ENCODE measurements around the gene IMPDH1. TPM values are rescaled to one million over a fixed set of nuclear protein-coding genes. Genes with fewer than 3 reads are reported as not detected.
A peak's percentile ranks its signal among the peaks of the same experiment; 100 is the strongest.

Gene IMPDH1
- total and polyA plus RNA-seq, 4 donors = 2.4 to 11.1 (median 5.2) TPM

DNA sequence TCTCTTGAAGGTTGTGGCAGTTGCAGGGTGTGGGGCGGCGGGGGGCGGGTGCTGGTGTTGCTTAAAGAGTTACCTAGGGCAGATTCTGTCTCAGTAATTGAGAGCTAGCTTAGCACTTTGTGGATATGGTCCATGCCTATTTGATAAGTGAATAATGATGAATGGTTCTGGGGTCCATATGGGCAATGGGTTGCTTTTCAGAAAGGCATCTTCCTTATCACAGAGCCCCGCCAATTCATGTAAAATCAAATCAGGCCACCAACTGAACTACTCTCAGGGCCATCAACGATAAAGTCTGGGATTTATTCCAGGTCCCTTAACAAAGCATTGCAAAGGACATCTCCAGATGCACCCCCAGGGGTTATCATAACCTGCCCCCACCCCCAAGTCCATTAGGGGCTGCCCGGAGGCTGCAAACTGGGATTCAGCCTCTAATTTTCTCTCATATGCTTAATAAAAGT lies 46.5 kb downstream of the IMPDH1 start:
- DNase-seq (ENCODE audit: low spot score) = no peak
- H3K27me3 ChIP-seq (ENCODE audit: control insufficient read depth in 4 of 4, insufficient read depth in 4 of 4, low read length in 3 of 4) = no peaks in the 10 kb centered on the region
- TF ChIP-seq RAD21 (IDR thresholded peaks at IDR 0.05) (no peak), EGR1 (IDR thresholded peaks at IDR 0.05; ENCODE audit: low read depth in 2 of 2) (no peak), RXRA (IDR thresholded peaks at IDR 0.05) (no peak), JUND (IDR thresholded peaks at IDR 0.05) (no peak), FOXA1 (IDR thresholded peaks at IDR 0.05) (no peak)
- TF ChIP-seq, protein P1, sequence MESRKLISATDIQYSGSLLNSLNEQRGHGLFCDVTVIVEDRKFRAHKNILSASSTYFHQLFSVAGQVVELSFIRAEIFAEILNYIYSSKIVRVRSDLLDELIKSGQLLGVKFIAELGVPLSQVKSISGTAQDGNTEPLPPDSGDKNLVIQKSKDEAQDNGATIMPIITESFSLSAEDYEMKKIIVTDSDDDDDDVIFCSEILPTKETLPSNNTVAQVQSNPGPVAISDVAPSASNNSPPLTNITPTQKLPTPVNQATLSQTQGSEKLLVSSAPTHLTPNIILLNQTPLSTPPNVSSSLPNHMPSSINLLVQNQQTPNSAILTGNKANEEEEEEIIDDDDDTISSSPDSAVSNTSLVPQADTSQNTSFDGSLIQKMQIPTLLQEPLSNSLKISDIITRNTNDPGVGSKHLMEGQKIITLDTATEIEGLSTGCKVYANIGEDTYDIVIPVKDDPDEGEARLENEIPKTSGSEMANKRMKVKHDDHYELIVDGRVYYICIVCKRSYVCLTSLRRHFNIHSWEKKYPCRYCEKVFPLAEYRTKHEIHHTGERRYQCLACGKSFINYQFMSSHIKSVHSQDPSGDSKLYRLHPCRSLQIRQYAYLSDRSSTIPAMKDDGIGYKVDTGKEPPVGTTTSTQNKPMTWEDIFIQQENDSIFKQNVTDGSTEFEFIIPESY (IDR thresholded peaks at IDR 0.05) = no peak

DNA sequence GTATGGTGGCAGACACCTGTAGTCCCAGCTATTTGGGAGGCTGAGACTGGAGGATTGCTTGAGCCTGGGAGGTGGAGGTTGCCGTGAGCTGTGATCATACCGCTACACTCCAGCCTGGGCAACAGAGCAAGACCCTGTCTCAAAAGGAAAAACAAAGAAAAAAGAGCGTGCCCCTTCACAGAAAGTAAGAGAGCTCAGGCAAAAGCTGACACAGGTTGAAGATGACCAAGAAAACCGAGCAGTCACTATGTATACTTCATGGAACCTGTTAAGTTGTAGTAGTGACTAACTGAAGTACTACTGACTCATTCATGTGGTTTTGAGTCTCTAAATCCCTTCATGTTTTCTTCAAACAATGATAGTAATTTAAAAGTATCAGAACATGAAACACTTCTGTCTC lies 47.1 kb downstream of the IMPDH1 start:
- Histone ChIP-seq H3K36me3 (ENCODE audit: control insufficient read depth in 4 of 4, insufficient read depth in 3 of 4, low read depth in 1 of 4, low read length in 3 of 4) (no peaks in the 10 kb centered on the region), H3K4me1 (ENCODE audit: control insufficient read depth in 4 of 4, insufficient read depth in 4 of 4, low read length in 3 of 4) (peaks cover 7 to 15% (median 10%) of the 10 kb centered on the region in 4 donors), H3K27me3 (ENCODE audit: control insufficient read depth in 4 of 4, insufficient read depth in 4 of 4, low read length in 3 of 4) (no peaks in the 10 kb centered on the region), H3K4me3 (ENCODE audit: low read depth in 1 of 3, low read length in 3 of 3) (no peak overlapping the region), H3K9me3 (ENCODE audit: control insufficient read depth in 4 of 4, low read length in 3 of 4) (no peaks in the 10 kb centered on the region), H3K9ac (ENCODE audit: low read depth in 1 of 2, low read length in 2 of 2) (no peak overlapping the region), H3K27ac (ENCODE audit: low read depth in 1 of 2, low read length in 2 of 2) (no peak overlapping the region)
- DNase-seq (ENCODE audit: low spot score) = no peak
- TF ChIP-seq JUND (IDR thresholded peaks at IDR 0.05) (no peak), RXRA (IDR thresholded peaks at IDR 0.05) (no peak), TAF1 (conservative IDR thresholded peaks at IDR 0.05) (no peak), EGR1 (IDR thresholded peaks at IDR 0.05; ENCODE audit: low read depth in 2 of 2) (no peak), NR2F2 (IDR thresholded peaks at IDR 0.05) (no peak), GABPA (IDR thresholded peaks at IDR 0.05 in 1 of 2, conservative IDR thresholded peaks at IDR 0.05 in 1 of 2) (no peak), SP1 (IDR thresholded peaks at IDR 0.05) (no peak), HNF4G (IDR thresholded peaks at IDR 0.05) (no peak), HNF4A (conservative IDR thresholded peaks at IDR 0.05) (no peak)
- WGBS = 83% methylated on average over 4 of the region's 4 CpGs

More for the DNA sequence above, 46.5 kb downstream of the IMPDH1 start:
- H3K4me1 ChIP-seq (ENCODE audit: control insufficient read depth in 4 of 4, insufficient read depth in 4 of 4, low read length in 3 of 4) = peaks cover 7 to 15% (median 10%) of the 10 kb centered on the region in 4 donors
- H3K9me3 ChIP-seq (ENCODE audit: control insufficient read depth in 4 of 4, low read length in 3 of 4) = no peaks in the 10 kb centered on the region
- no peak overlapping the region for H3K27ac ChIP-seq (ENCODE audit: low read depth in 1 of 2, low read length in 2 of 2)
- no peak overlapping the region for H3K9ac ChIP-seq (ENCODE audit: low read depth in 1 of 2, low read length in 2 of 2)
- 78% methylated on average over 6 of the region's 6 CpGs for WGBS
- no peaks in the 10 kb centered on the region for H3K36me3 ChIP-seq (ENCODE audit: control insufficient read depth in 4 of 4, insufficient read depth in 3 of 4, low read depth in 1 of 4, low read length in 3 of 4)
- H3K4me3 ChIP-seq (ENCODE audit: low read depth in 1 of 3, low read length in 3 of 3) = no peak overlapping the region

DNA sequence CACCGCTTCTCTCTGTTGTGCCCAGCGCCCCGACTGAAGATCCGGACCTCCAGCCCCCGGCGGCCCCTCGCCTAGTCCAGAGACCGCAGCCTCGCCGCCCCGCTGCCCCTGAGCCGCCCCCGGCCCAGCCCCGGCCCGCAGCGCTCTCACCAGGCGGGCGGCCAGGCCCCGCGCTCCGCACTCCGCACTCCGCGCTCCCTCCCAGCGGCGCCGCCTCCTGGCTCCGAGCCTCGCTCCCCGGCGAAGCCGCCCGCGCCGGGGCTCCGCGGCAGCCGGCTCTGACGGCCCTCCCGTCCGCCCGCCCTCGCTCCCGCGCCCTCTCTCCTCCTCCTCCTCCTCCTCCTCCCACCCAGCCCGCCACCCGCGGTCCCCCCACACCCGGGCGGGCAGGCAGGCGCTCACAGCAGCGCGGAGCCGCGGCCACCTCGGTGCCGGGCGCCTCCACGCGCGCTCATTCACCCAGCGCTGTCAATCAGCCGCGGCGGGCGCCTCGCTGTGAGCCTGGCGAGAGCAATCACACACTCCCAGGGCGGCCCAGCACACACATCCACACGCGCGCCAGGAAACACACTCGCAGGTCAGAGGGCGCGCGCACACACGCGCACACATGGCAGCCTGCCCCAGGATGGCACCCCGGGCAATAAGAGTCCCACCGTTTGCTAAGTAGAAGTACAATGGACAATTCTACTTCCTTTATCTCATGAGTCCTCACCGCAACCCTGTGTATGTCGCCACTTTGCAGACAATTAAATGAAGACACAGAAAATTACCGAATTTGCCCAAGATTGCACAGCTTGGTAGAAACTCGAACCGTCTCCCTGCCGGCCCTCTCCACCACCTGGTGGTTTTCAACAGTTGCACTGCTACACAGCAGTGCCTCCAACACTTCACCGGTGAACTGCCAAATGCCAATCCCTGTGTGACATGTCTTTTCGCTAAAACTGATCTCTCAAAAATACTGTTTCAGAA lies 48.1 kb downstream of the IMPDH1 start, which contains the start of gene PRRT4:
Gene PRRT4 (minus strand): TSS at position 280 of the 969 bp plus-strand sequence.
- H3K9ac ChIP-seq (ENCODE audit: low read depth in 1 of 2, low read length in 2 of 2) = no peak within 1 kb of the TSS
- H3K27ac ChIP-seq (ENCODE audit: low read depth in 1 of 2, low read length in 2 of 2) = no peak within 1 kb of the TSS
- H3K4me1 ChIP-seq (ENCODE audit: control insufficient read depth in 4 of 4, insufficient read depth in 4 of 4, low read length in 3 of 4) = peaks cover 7 to 15% (median 10%) of the 10 kb centered on the region in 4 donors
- under 1% methylated on average over 88 of the region's 88 CpGs for WGBS
- no peak for TF ChIP-seq RXRA (IDR thresholded peaks at IDR 0.05)
- TF ChIP-seq RAD21 (IDR thresholded peaks at IDR 0.05) = no peak
- TF ChIP-seq GABPA (IDR thresholded peaks at IDR 0.05 in 1 of 2, conservative IDR thresholded peaks at IDR 0.05 in 1 of 2) = no peak
- TF ChIP-seq, protein P2, sequence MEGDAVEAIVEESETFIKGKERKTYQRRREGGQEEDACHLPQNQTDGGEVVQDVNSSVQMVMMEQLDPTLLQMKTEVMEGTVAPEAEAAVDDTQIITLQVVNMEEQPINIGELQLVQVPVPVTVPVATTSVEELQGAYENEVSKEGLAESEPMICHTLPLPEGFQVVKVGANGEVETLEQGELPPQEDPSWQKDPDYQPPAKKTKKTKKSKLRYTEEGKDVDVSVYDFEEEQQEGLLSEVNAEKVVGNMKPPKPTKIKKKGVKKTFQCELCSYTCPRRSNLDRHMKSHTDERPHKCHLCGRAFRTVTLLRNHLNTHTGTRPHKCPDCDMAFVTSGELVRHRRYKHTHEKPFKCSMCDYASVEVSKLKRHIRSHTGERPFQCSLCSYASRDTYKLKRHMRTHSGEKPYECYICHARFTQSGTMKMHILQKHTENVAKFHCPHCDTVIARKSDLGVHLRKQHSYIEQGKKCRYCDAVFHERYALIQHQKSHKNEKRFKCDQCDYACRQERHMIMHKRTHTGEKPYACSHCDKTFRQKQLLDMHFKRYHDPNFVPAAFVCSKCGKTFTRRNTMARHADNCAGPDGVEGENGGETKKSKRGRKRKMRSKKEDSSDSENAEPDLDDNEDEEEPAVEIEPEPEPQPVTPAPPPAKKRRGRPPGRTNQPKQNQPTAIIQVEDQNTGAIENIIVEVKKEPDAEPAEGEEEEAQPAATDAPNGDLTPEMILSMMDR (IDR thresholded peaks at IDR 0.05; ENCODE audit: low read depth, low read length, missing input control) = peak; percentile 1
- peak; percentile 47 for TF ChIP-seq NR2F2 (IDR thresholded peaks at IDR 0.05)
- no peak for TF ChIP-seq SP1 (IDR thresholded peaks at IDR 0.05)
- no peaks in the 10 kb centered on the region for H3K36me3 ChIP-seq (ENCODE audit: control insufficient read depth in 4 of 4, insufficient read depth in 3 of 4, low read depth in 1 of 4, low read length in 3 of 4)
- no peaks in the 10 kb centered on the region for H3K27me3 ChIP-seq (ENCODE audit: control insufficient read depth in 4 of 4, insufficient read depth in 4 of 4, low read length in 3 of 4)
- H3K9me3 ChIP-seq (ENCODE audit: control insufficient read depth in 4 of 4, low read length in 3 of 4) = no peaks in the 10 kb centered on the region
- DNase-seq (ENCODE audit: low spot score) = no peak
- H3K4me3 ChIP-seq (ENCODE audit: low read depth in 1 of 3, low read length in 3 of 3) = peak within 1 kb of the TSS in 2 of 3 donors; percentile 49 to 66
